ENCODE measurements around the gene OARD1. TPM values are rescaled to one million over a fixed set of nuclear protein-coding genes. Genes with fewer than 3 reads are reported as not detected.
A peak's percentile ranks its signal among the peaks of the same experiment; 100 is the strongest.

OARD1 gene
- total RNA-seq, 1 donor from 2014 or later, result 10.6 TPM

DNA sequence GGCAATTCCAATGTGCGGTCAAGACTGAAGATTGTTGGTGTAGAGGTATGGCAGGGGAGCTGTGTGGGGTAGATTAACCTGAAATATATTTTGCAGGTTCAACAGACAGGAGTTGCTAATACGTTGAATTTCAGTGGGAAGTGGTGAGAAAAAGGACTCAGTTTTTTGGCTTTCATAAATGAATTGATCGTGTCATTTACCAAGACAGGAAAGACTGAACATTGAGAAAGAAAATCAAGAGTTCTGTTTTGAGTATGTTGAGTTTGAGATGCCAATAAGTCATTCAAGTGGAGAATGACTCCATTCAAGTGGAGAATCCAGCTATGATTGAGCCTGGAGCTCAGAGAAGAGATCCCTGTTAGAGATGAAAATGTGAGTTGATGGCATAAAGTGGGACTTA is 31.7 kb upstream of the OARD1 start:
- H3K4me1 Mint-ChIP-seq (ENCODE audit: low read depth, unreplicated experiment), result peaks cover under 1% of the 10 kb centered on the region
- Histone ChIP-seq H3K27ac (ENCODE audit: low read depth, low read length) (no peak overlapping the region), H3K4me3 (ENCODE audit: insufficient read depth, low read depth, low read length) (no peak overlapping the region), H3K4me2 (ENCODE audit: low read length) (no peak overlapping the region), H3K79me2 (ENCODE audit: insufficient read depth, low read length) (peaks cover 2% of the 10 kb centered on the region), H2AFZ (ENCODE audit: low read depth, low read length) (no peak overlapping the region), H3K9ac (ENCODE audit: low read length) (no peak overlapping the region), H3K4me1 (ENCODE audit: insufficient read depth, low read length) (no peaks in the 10 kb centered on the region), H4K20me1 (ENCODE audit: insufficient read depth, low read length) (peaks cover 7% of the 10 kb centered on the region), H3K27me3 (ENCODE audit: insufficient read depth, low read length) (no peaks in the 10 kb centered on the region), H3K36me3 (ENCODE audit: insufficient read depth, low read length) (peaks cover 5% of the 10 kb centered on the region), H3K9me3 (ENCODE audit: insufficient read depth, low read depth, low read length) (no peaks in the 10 kb centered on the region)
- peaks cover 12% of the 10 kb centered on the region for H3K36me3 Mint-ChIP-seq (ENCODE audit: low read depth, unreplicated experiment)
- no peak overlapping the region for H3K4me3 Mint-ChIP-seq (ENCODE audit: unreplicated experiment)
- H3K27me3 Mint-ChIP-seq (ENCODE audit: low read depth, unreplicated experiment), result no peaks in the 10 kb centered on the region
- no peak overlapping the region for H3K27ac Mint-ChIP-seq (ENCODE audit: unreplicated experiment)
- no peaks in the 10 kb centered on the region for H3K9me3 Mint-ChIP-seq (ENCODE audit: unreplicated experiment)
- no peak for FAIRE-seq
- TF ChIP-seq EZH2 (IDR thresholded peaks at IDR 0.05; ENCODE audit: insufficient read depth, low read length), result no peak
- TF ChIP-seq, protein P1, sequence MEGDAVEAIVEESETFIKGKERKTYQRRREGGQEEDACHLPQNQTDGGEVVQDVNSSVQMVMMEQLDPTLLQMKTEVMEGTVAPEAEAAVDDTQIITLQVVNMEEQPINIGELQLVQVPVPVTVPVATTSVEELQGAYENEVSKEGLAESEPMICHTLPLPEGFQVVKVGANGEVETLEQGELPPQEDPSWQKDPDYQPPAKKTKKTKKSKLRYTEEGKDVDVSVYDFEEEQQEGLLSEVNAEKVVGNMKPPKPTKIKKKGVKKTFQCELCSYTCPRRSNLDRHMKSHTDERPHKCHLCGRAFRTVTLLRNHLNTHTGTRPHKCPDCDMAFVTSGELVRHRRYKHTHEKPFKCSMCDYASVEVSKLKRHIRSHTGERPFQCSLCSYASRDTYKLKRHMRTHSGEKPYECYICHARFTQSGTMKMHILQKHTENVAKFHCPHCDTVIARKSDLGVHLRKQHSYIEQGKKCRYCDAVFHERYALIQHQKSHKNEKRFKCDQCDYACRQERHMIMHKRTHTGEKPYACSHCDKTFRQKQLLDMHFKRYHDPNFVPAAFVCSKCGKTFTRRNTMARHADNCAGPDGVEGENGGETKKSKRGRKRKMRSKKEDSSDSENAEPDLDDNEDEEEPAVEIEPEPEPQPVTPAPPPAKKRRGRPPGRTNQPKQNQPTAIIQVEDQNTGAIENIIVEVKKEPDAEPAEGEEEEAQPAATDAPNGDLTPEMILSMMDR (IDR thresholded peaks at IDR 0.05; ENCODE audit: insufficient read depth, low read depth, low read length), result no peak
- no peak for DNase-seq (ENCODE audit: low read depth)

DNA sequence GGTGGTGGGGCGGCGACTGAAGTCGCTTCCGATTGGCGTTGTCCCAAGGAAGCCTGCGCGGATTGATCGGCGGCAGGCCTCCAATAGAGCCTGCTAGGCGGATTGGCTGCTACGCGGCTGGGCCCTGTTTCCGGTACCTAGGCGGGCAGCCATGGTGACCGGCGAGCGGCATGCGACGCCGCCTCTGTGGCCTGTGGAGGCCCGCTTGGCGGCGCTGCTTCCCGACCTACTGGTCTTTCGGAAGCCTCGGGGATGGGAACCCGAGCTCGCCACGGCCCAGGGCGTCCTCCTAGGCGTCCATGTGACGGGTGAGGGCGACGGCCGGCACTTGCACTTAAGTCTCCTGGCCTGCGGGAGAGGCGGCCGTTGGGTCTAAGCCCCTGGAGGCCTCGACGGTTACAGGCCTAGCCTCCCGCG is 28.7 kb upstream of the OARD1 start:
- no peak for FAIRE-seq
- no peak overlapping the region for H3K27ac ChIP-seq (ENCODE audit: low read depth, low read length)
- peaks cover 2% of the 10 kb centered on the region for H3K79me2 ChIP-seq (ENCODE audit: insufficient read depth, low read length)
- H3K4me1 ChIP-seq (ENCODE audit: insufficient read depth, low read length), result peaks cover 23% of the 10 kb centered on the region
- Mint-ChIP-seq H3K36me3 (ENCODE audit: low read depth, unreplicated experiment) (peaks cover 19% of the 10 kb centered on the region), H3K4me3 (ENCODE audit: unreplicated experiment) (no peak overlapping the region), H3K27ac (ENCODE audit: unreplicated experiment) (no peak overlapping the region), H3K9me3 (ENCODE audit: unreplicated experiment) (no peaks in the 10 kb centered on the region), H3K27me3 (ENCODE audit: low read depth, unreplicated experiment) (no peaks in the 10 kb centered on the region), H3K4me1 (ENCODE audit: low read depth, unreplicated experiment) (peaks cover 12% of the 10 kb centered on the region)
- no peak for TF ChIP-seq EZH2 (IDR thresholded peaks at IDR 0.05; ENCODE audit: insufficient read depth, low read length)
- TF ChIP-seq, protein P1 (IDR thresholded peaks at IDR 0.05; ENCODE audit: insufficient read depth, low read depth, low read length), result no peak
- H3K27me3 ChIP-seq (ENCODE audit: insufficient read depth, low read length), result no peaks in the 10 kb centered on the region
- H3K4me2 ChIP-seq (ENCODE audit: low read length), result no peak overlapping the region
- H3K9ac ChIP-seq (ENCODE audit: low read length), result no peak overlapping the region
- H3K9me3 ChIP-seq (ENCODE audit: insufficient read depth, low read depth, low read length), result no peaks in the 10 kb centered on the region
- peaks cover 23% of the 10 kb centered on the region for H4K20me1 ChIP-seq (ENCODE audit: insufficient read depth, low read length)
- no peak overlapping the region for H2AFZ ChIP-seq (ENCODE audit: low read depth, low read length)
- no peak for DNase-seq (ENCODE audit: low read depth)
- H3K4me3 ChIP-seq (ENCODE audit: insufficient read depth, low read depth, low read length), result no peak overlapping the region
- H3K36me3 ChIP-seq (ENCODE audit: insufficient read depth, low read length), result peaks cover 22% of the 10 kb centered on the region

DNA sequence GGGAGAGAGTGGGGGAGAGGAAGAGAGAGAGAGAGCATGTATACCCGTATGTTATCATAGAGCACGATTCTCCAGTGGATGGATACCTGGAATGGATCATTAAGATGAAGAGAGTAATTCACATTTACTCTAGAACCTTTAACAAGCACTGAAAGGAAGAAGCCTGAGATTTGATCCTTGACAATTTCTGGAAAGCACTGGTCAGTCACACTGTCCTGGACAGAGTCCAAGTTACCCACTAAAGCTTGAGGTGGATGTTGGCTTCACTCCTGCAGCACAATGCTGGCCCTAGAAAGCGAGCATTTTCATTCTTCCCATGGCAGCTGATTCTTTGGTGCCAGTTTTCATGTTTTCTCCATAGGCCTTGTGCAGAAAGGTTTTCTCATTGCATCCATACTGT is 26.2 kb upstream of the OARD1 start:
- Mint-ChIP-seq H3K27me3 (ENCODE audit: low read depth, unreplicated experiment) (no peaks in the 10 kb centered on the region), H3K27ac (ENCODE audit: unreplicated experiment) (peak overlapping the region; percentile 1), H3K4me3 (ENCODE audit: unreplicated experiment) (no peak overlapping the region), H3K9me3 (ENCODE audit: unreplicated experiment) (no peaks in the 10 kb centered on the region), H3K4me1 (ENCODE audit: low read depth, unreplicated experiment) (peaks cover 15% of the 10 kb centered on the region), H3K36me3 (ENCODE audit: low read depth, unreplicated experiment) (peaks cover 27% of the 10 kb centered on the region)
- FAIRE-seq (no peak), DNase-seq (ENCODE audit: low read depth) (peak; percentile 17)
- Histone ChIP-seq H3K4me2 (ENCODE audit: low read length) (peak overlapping the region; percentile 55), H3K79me2 (ENCODE audit: insufficient read depth, low read length) (peaks cover 2% of the 10 kb centered on the region), H3K4me1 (ENCODE audit: insufficient read depth, low read length) (peaks cover 23% of the 10 kb centered on the region), H3K27me3 (ENCODE audit: insufficient read depth, low read length) (no peaks in the 10 kb centered on the region), H3K27ac (ENCODE audit: low read depth, low read length) (peak overlapping the region; percentile 50), H2AFZ (ENCODE audit: low read depth, low read length) (no peak overlapping the region), H3K9ac (ENCODE audit: low read length) (no peak overlapping the region), H3K4me3 (ENCODE audit: insufficient read depth, low read depth, low read length) (no peak overlapping the region), H3K9me3 (ENCODE audit: insufficient read depth, low read depth, low read length) (no peaks in the 10 kb centered on the region), H4K20me1 (ENCODE audit: insufficient read depth, low read length) (peaks cover 27% of the 10 kb centered on the region), H3K36me3 (ENCODE audit: insufficient read depth, low read length) (peaks cover 45% of the 10 kb centered on the region)
- TF ChIP-seq EZH2 (IDR thresholded peaks at IDR 0.05; ENCODE audit: insufficient read depth, low read length), result no peak
